ENCODE results near the gene PCNX1.
"Not testable (repeated sequence)": the region's sequence is repeated elsewhere in the genome, so short reads cannot be mapped to it uniquely, and the experiment has no call there.

The PCNX1 gene

DNA sequence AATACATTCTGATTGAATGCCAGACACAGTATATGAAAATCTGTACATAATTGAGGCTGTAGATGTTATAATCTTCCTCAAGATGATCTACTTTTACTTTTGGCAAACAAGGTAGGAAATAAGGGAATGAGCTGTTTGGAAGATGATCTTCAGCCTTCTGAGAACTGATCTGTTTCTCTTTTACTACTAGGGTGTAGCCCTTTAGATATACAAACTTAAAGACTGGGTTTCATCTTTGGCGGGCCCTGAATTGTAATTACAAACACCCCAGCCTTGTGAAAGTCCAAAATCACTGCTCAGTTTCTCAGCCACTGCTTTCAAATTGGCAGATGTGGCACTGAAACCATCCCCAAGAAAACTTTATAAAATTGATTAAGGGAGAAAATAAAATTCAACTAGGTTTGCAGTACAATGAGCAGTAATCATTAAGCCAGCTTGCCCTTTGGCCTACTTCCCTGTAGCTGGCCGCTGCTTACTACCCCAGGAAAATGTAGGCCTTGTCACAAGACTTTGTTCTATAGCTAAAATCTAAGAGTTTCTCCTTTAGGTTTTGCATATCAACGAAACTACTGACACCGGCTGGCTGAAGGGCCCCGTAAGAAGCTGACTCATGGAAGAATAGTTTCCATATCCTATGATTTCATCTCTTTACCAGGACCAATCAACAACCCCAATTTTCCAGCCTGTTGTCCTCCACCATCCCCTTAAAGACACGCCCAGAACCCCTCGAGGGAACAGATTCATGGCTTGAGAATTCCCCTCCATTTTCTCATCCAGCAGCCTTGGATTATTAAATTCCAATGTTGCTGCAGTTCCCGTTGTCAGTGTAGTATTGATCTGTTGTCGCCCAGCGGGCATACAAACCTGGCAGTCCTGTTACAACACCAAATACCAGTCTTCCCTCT lies 210.8 kb downstream of the PCNX1 start:
- no peak overlapping the region for H3K4me3 ChIP-seq (ENCODE audit: low read depth, low read length)
- TF ChIP-seq, protein P1, sequence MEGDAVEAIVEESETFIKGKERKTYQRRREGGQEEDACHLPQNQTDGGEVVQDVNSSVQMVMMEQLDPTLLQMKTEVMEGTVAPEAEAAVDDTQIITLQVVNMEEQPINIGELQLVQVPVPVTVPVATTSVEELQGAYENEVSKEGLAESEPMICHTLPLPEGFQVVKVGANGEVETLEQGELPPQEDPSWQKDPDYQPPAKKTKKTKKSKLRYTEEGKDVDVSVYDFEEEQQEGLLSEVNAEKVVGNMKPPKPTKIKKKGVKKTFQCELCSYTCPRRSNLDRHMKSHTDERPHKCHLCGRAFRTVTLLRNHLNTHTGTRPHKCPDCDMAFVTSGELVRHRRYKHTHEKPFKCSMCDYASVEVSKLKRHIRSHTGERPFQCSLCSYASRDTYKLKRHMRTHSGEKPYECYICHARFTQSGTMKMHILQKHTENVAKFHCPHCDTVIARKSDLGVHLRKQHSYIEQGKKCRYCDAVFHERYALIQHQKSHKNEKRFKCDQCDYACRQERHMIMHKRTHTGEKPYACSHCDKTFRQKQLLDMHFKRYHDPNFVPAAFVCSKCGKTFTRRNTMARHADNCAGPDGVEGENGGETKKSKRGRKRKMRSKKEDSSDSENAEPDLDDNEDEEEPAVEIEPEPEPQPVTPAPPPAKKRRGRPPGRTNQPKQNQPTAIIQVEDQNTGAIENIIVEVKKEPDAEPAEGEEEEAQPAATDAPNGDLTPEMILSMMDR (IDR thresholded peaks at IDR 0.05; ENCODE audit: low read depth, low read length): no peak

DNA sequence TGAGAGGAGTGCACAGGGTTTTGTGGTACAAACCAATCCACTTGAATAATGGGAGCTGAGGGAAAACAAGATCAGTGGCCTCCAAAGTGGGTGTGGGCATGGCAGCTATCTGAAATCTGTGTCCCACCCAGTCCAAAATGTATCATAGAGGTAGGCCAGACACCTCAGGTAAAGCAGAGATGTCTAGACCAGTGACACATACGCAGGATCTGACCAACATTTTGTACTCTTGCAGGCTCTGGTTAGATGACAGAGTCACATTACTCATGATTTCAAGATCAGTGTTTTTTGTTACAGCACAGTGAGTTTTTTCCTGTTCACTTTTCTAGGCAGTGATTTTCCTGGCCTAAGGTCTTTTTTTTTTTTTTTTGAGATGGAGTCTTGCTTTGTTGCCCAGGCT lies 211.8 kb downstream of the PCNX1 start:
- TF ChIP-seq, protein P1 (IDR thresholded peaks at IDR 0.05; ENCODE audit: low read depth, low read length): no peak
- no peak overlapping the region for H3K4me3 ChIP-seq (ENCODE audit: low read depth, low read length)

DNA sequence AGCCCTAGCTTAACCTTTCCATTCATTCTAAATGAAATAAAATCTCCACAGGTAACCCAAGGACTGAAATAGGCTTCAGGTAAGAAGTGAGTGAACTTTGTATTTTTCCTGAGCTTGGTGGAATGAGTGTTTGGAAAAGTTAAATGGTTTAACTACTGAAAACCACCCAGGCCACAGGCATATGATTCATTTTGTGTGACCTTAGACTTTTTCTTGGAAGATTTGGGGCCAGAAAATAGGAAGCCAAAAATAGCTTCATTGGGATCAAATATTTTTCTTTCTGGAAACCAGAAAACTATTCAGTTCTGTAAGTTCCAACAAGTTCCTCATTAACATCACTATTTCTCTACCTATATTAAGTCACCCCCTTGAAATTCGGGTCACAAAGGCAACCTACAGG lies 212.6 kb downstream of the PCNX1 start:
- TF ChIP-seq, protein P1 (IDR thresholded peaks at IDR 0.05; ENCODE audit: low read depth, low read length): no peak
- no peak overlapping the region for H3K4me3 ChIP-seq (ENCODE audit: low read depth, low read length)

DNA sequence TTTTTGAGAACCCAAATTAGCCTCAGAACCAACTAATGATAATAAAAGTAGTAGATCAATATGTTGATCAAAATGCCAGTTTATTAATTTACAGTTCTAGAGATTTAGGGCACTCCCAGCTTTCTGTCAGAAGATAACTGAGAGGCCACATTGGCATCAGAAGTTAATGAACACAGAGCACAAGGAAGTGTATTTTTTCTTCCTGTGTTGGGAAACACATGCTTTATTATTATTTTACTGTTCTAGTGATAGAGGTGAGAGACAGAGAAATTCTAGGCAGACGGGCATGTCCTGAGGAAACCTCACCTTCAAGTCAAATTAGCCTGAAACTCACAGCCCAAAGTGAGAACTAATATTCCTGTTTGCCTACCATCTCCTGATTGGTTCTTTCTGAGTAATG lies 213.7 kb downstream of the PCNX1 start:
- TF ChIP-seq, protein P1 (IDR thresholded peaks at IDR 0.05; ENCODE audit: low read depth, low read length): no peak
- no peak overlapping the region for H3K4me3 ChIP-seq (ENCODE audit: low read depth, low read length)

DNA sequence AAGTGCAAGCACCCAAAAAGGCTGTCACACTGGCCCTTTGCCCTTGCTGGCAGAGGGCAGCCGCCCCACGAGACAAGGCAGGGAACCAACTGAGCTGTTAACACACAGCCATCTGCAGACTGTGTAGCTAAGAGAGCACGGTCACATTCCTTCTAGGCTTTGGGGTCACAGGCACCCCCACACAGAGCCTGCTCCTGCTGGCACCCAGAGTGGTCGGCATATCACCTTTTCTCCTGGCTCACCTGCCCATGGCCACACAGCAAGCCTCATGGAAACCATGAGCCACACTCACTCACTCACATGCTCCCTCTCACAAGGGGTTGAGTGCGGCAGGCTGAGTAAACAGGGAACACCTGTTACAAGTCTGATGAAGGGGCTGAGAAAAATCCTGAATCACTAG lies 214.5 kb downstream of the PCNX1 start:
- TF ChIP-seq, protein P1 (IDR thresholded peaks at IDR 0.05; ENCODE audit: low read depth, low read length): no peak
- H3K4me3 ChIP-seq (ENCODE audit: low read depth, low read length): no peak overlapping the region

DNA sequence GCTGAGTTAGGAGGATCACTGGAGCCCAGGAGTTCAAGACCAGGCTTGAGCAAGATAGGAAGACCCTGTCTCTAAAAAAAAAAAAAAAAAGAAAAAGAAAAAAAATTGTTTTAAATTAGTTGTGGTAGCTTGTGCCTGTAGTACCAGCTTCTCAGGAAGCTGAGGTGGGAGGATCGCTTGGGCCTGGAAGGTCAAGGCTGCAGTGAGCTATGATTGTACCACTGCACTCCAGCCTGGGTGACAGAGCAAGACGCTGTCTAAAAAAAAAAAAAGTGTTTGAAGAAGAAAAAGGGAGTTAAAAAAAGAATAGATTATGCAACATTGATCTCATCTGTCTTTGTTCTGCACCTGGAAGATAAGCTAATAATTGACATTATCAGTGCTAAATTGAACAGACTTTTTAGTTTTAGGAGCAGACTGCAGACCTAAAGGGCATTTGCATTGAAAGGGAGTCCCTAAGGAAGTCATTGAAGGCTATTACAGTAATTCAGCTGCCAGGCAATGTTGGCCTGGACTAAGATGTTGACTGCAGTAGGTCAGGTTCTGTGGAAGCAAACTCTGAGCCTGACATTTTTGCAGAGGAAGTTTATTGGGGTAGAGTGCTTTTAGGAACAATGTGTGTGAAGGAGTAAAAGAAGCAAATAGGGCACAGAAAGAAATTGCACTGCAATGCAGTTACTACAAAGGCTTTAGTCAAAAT lies 215.8 kb downstream of the PCNX1 start:
- TF ChIP-seq, protein P1 (IDR thresholded peaks at IDR 0.05; ENCODE audit: low read depth, low read length): no peak
- H3K4me3 ChIP-seq (ENCODE audit: low read depth, low read length): no peak overlapping the region

DNA sequence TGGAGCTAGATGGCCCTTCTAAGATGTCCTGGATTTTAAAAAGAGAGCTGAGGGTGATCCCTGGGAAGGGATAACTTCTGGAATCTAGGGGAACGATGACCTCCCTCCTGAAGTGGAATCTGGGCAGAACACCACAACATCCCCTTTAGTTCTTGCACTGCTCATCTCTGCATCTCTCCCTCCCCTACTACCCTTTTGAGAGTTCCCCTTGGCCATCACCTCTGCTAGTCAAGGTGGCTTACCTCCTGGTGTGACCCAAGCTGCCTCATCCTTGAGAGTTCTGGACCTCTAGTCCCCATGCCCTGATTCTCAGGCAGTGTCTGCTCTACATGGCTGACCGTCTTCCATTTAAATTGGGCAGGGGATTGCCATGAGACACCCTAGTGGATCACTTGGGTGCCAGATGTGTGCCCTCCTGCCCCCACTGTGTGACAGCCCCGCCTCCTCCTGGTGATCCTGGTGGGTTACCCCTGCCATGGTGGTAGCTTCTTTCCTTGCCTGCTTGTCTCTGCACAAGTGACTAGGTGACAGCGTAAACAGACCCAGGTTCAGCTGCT lies 216.4 kb downstream of the PCNX1 start:
- H3K4me3 ChIP-seq (ENCODE audit: low read depth, low read length): no peak overlapping the region
- TF ChIP-seq, protein P1 (IDR thresholded peaks at IDR 0.05; ENCODE audit: low read depth, low read length): no peak

DNA sequence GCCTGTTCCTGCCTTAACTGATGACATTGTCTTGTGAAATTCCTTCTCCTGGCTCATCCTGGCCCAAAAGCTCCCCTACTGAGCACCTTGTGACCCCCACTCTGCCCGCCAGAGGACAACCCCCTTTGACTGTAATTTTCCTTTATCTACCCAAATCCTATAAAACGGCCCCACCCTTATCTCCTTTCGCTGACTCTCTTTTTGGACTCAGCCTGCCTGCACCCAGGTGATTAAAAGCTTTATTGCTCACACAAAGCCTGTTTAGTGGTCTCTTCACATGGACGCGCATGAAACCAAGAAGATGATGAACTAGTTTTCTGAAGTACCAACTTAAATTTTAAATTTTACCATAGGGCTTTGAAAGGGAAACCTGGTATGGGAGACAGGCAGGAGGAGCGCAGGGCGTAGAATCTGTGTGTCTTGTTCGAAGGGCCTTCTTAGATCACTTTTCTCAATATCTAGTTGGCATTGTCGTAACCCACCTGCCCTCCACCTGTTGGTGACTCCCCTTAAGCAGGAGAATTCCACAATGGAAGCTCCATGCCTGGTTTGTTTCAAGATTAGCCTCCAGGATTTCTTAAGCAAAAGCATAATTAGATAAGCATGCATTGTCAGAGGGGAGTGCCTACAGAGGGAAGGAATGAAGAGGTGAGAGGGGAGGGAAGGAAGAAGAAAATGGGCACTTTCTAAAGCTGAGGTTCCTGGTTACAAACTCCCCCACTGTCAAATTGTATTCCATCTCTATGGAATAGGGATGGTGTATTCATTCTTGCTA lies 222.6 kb downstream of the PCNX1 start:
- not testable (repeated sequence) for H3K4me3 ChIP-seq (ENCODE audit: low read depth, low read length)
